OCI-LY1 (cell line): ENCODE data around the gene RSPRY1.

Source experiments
- H2AFZ ChIP-seq: fragments of 200-600 bp; sonication (generic), shearing (Covaris generic); 2 replicates; pipeline ENCODE4 v1.6.0; 2014; ENCODE audit warnings: antibody characterized with exemption, mild to moderate bottlenecking, low read length
- H3F3A ChIP-seq: fragments of 200-600 bp; sonication (generic), shearing (Covaris generic); 2 replicates; pipeline ENCODE4 v1.6.0; 2014; ENCODE audit warnings: mild to moderate bottlenecking, antibody characterized with exemption, low read length, moderate library complexity; ENCODE audit not compliant: insufficient read depth
- H3K27ac ChIP-seq: fragments of 200-600 bp; sonication (generic); 2 replicates; pipeline ENCODE4 v1.5.1; 2014; ENCODE audit warnings: low read length, mixed run types, mild to moderate bottlenecking, low read depth; ENCODE audit not compliant: poor library complexity, severe bottlenecking
- H3K27me3 ChIP-seq: fragments of 200-600 bp; sonication (generic); 2 replicates; pipeline ENCODE4 v1.6.0; 2014; ENCODE audit warnings: antibody characterized with exemption, mild to moderate bottlenecking, low read length, moderate library complexity; ENCODE audit not compliant: insufficient read depth
- H3K36me3 ChIP-seq: fragments of 200-600 bp; sonication (generic); 2 replicates; pipeline ENCODE4 v1.6.1; 2014; ENCODE audit warnings: mild to moderate bottlenecking, antibody characterized with exemption, low read length, moderate library complexity, mixed read lengths; ENCODE audit not compliant: insufficient read depth
- H3K4me1 ChIP-seq: fragments of 200-600 bp; sonication (generic); 2 replicates; pipeline ENCODE4 v1.5.1; 2014; ENCODE audit warnings: mild to moderate bottlenecking, low read length, moderate library complexity; ENCODE audit not compliant: insufficient read depth, severe bottlenecking
- H3K4me2 ChIP-seq: fragments of 200-600 bp; sonication (generic), shearing (Covaris generic); 2 replicates; pipeline ENCODE4 v1.6.1; 2014; ENCODE audit warnings: low read length
- H3K4me3 ChIP-seq: fragments of 200-600 bp; sonication (generic); 2 replicates; pipeline ENCODE4 v1.5.1; 2014; ENCODE audit warnings: low read length, low read depth, mild to moderate bottlenecking, mixed read lengths; ENCODE audit not compliant: poor library complexity, severe bottlenecking
- H3K79me2 ChIP-seq: fragments of 200-600 bp; shearing (Covaris generic); 2 replicates; pipeline ENCODE4 v1.6.1; 2016; ENCODE audit warnings: mixed run types, low read length, mixed read lengths; ENCODE audit not compliant: insufficient read depth
- H3K9ac ChIP-seq: fragments of 200-600 bp; sonication (generic), shearing (Covaris generic); 2 replicates; pipeline ENCODE4 v1.6.1; 2014; ENCODE audit warnings: mild to moderate bottlenecking, low read length, mixed read lengths
- H3K9me2 ChIP-seq: fragments of 200-600 bp; sonication (generic), shearing (Covaris generic); 2 replicates; pipeline ENCODE4 v1.6.1; 2014; ENCODE audit warnings: low read depth, mild to moderate bottlenecking, low read length, mixed read lengths
- H3K9me3 ChIP-seq: fragments of 200-600 bp; shearing (Covaris generic); 2 replicates; pipeline ENCODE4 v1.6.1; 2014; ENCODE audit warnings: low read length, mixed read lengths
- H4K20me1 ChIP-seq: fragments of 200-600 bp; sonication (generic), shearing (Covaris generic); 2 replicates; pipeline ENCODE4 v1.6.0; 2016; ENCODE audit warnings: mild to moderate bottlenecking, low read length; ENCODE audit not compliant: insufficient read depth
- CTCF ChIP-seq: fragments of 200-600 bp; sonication (generic), shearing (Covaris generic); IDR thresholded peaks from 2 replicates; pipeline ENCODE4 v1.5.1; 2017; ENCODE audit warnings: mild to moderate bottlenecking, antibody characterized with exemption, low read length, moderate library complexity, mixed read lengths
- EZH2 ChIP-seq: fragments of 200-600 bp; sonication (generic), shearing (Covaris generic); IDR thresholded peaks from 2 replicates; pipeline ENCODE4 v1.8.0; 2017; ENCODE audit warnings: borderline replicate concordance, mixed run types, mild to moderate bottlenecking, antibody characterized with exemption, low read length, moderate library complexity, mixed read lengths

Gene RSPRY1

GRCh38 chr16:57281791-57282190 lies 95.7 kb downstream of the RSPRY1 start:
- Histone ChIP-seq H3K79me2 (no peaks in the 10 kb centered on the region), H3K4me1 (peaks cover 8% of the 10 kb centered on the region), H3K9ac (no peak overlapping the region), H4K20me1 (no peaks in the 10 kb centered on the region), H3F3A (no peaks in the 10 kb centered on the region), H3K4me2 (no peak overlapping the region), H2AFZ (no peak overlapping the region), H3K9me2 (no peaks in the 10 kb centered on the region), H3K27me3 (no peaks in the 10 kb centered on the region), H3K4me3 (no peak overlapping the region), H3K36me3 (no peaks in the 10 kb centered on the region), H3K9me3 (no peaks in the 10 kb centered on the region), H3K27ac (no peak overlapping the region)
- no peak for TF ChIP-seq CTCF
- TF ChIP-seq EZH2: no peak

DNA sequence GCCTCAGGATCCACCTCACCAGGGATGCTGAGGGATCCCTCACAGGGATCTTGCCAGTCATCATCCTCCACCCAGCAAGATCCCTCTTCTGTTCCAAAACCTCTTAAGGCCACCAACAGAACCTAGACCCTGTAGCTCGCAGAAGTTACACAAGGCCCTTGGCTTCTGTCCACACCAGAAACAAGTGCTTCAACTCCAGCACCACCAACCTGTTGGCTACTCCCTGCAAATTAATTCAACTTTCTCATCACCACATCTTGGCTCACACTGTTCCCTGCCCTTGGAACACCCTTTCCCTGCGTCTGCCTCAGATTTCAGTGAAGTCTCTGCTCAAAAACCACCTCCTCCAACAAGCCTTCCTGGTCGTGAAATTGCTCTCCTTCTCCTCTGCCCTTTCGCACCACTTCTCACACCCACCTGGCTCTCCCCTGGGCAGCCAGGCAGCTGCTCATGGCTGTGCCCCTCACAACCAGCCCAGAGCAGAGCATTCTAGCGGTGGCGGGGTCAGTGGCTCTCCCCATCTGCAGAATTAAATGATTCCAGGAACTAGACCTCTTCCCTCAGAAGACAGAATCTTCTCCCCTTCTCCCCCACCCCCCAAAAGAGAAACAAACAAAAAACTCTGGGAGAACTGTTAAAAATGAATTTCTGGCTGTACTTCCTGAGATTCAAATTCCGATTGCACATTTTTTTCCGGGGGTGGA lies 96.5 kb downstream of the RSPRY1 start:
- H3K4me3 ChIP-seq: no peak overlapping the region
- H3K79me2 ChIP-seq: no peaks in the 10 kb centered on the region
- no peaks in the 10 kb centered on the region for H3K9me2 ChIP-seq
- H3K9ac ChIP-seq: no peak overlapping the region
- no peaks in the 10 kb centered on the region for H4K20me1 ChIP-seq
- H3F3A ChIP-seq: no peaks in the 10 kb centered on the region
- no peak for TF ChIP-seq CTCF
- TF ChIP-seq EZH2: no peak
- H3K4me2 ChIP-seq: no peak overlapping the region
- no peaks in the 10 kb centered on the region for H3K9me3 ChIP-seq
- H2AFZ ChIP-seq: no peak overlapping the region
- H3K4me1 ChIP-seq: peaks cover 8% of the 10 kb centered on the region
- H3K27me3 ChIP-seq: no peaks in the 10 kb centered on the region
- no peak overlapping the region for H3K27ac ChIP-seq
- H3K36me3 ChIP-seq: no peaks in the 10 kb centered on the region

- H3K27ac ChIP-seq: no peak overlapping the region
- H3K4me3 ChIP-seq: no peak overlapping the region
- H3K4me2 ChIP-seq: no peak overlapping the region
- no peaks in the 10 kb centered on the region for H3K27me3 ChIP-seq
- no peaks in the 10 kb centered on the region for H4K20me1 ChIP-seq
- no peaks in the 10 kb centered on the region for H3F3A ChIP-seq
- H3K9ac ChIP-seq: no peak overlapping the region
- H3K9me3 ChIP-seq: no peaks in the 10 kb centered on the region
- no peak overlapping the region for H2AFZ ChIP-seq
- H3K4me1 ChIP-seq: peaks cover 8% of the 10 kb centered on the region
- H3K79me2 ChIP-seq: no peaks in the 10 kb centered on the region
- no peaks in the 10 kb centered on the region for H3K9me2 ChIP-seq
- no peaks in the 10 kb centered on the region for H3K36me3 ChIP-seq
- TF ChIP-seq CTCF: no peak
- no peak for TF ChIP-seq EZH2
Observed at GRCh38 chr16:57283214-57283958, 97.3 kb downstream of the RSPRY1 start.
